Loucy (cell line): ENCODE measurements around the gene FLT3.

Source experiments
- EZH2phosphoT487 ChIP-seq: fragments of 200-600 bp; IDR thresholded peaks from 2 replicates; pipeline ENCODE4 v1.6.1; 2018; ENCODE audit warnings: antibody characterized with exemption, mild to moderate bottlenecking, moderate library complexity, borderline replicate concordance
- TF ChIP-seq, protein P1 (sequence below): fragments of 200-600 bp; sonication (generic); conservative IDR thresholded peaks from 2 replicates; pipeline ENCODE4 v1.5.1; 2014; ENCODE audit warnings: mild to moderate bottlenecking, antibody characterized with exemption, low read length

DNA sequence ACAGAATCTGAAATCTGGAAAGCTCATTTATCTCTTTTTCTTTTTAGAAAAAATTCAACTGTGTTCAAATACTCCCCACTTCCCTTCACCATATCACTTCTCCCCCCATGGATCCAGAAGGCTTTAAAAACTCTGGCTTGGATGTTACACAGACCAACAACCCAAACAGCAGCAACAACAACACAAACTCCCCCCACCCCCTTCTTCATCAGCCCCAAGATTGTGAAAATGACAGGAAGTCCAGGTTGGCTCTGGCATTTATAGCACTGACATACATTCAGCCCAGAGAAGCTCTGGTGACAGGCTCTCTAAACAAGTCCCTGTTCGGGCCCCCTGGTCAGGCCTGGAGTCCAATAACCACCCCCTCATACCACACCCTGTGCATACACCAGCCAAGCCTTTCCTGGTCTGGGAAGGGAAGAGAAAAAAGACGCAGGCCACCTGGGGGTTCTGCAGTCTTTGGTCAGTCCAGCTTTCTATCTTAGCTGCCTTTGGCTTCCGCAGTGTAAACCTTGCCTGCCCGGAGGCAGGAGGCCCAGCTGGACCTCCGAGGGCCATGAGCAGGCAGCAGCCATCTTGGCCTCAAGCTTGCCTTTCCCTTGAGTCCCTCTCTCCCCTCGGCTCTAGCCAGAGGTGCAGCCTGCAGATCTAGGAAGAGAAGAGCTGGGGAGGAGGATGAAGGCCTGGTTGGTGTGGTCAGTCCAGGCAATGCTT, 138.1 kb downstream of the FLT3 start:
- TF ChIP-seq, protein P1, sequence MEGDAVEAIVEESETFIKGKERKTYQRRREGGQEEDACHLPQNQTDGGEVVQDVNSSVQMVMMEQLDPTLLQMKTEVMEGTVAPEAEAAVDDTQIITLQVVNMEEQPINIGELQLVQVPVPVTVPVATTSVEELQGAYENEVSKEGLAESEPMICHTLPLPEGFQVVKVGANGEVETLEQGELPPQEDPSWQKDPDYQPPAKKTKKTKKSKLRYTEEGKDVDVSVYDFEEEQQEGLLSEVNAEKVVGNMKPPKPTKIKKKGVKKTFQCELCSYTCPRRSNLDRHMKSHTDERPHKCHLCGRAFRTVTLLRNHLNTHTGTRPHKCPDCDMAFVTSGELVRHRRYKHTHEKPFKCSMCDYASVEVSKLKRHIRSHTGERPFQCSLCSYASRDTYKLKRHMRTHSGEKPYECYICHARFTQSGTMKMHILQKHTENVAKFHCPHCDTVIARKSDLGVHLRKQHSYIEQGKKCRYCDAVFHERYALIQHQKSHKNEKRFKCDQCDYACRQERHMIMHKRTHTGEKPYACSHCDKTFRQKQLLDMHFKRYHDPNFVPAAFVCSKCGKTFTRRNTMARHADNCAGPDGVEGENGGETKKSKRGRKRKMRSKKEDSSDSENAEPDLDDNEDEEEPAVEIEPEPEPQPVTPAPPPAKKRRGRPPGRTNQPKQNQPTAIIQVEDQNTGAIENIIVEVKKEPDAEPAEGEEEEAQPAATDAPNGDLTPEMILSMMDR = no peak
- no peak for TF ChIP-seq EZH2phosphoT487
